Stomach (tissue), 4 donors: Measurements from ENCODE around the gene AGAP1.

Source experiments
- POLR2A ChIP-seq, 4 donors: fragments of 450-650 bp; IDR thresholded peaks; one replicate each; pipeline ENCODE4 v1.6.1; 2016; ENCODE audit warnings: antibody characterized with exemption in 4 of 4, control low read depth in 2 of 4, mild to moderate bottlenecking in 1 of 4, moderate library complexity in 1 of 4
- TF ChIP-seq, protein P1 (sequence below), 7 experiments: fragments of 450-650 bp in 4 of 7; fragments of 200-600 bp in 3 of 7; sonication (generic) in 3 of 7; IDR thresholded peaks; one replicate each; pipeline ENCODE4 v1.5.1; 2016 to 2019; ENCODE audit warnings: antibody characterized with exemption in 7 of 7, control low read depth in 2 of 7, mild to moderate bottlenecking in 1 of 7

DNA sequence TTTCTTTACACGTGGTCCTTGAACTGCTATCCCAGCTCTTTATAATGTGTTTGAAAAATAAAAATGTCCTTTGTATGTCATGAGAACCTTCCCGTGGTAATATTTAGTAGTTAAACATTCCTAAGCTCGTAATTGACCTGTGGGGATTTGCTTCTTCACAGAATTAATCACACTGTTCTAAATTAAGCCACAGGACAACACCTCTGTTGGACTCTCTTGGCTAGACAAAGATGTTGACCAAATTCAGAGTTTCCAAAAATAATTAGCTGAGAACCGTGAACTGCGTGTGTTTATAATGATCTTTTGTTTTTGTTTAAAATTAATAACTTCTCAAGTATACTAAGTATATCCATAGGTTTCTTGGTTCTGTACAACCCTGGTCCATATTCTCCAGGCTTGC is 528.3 kb downstream of the AGAP1 start:
- TF ChIP-seq POLR2A (IDR thresholded peaks at IDR 0.05), result no peak
- TF ChIP-seq, protein P1, sequence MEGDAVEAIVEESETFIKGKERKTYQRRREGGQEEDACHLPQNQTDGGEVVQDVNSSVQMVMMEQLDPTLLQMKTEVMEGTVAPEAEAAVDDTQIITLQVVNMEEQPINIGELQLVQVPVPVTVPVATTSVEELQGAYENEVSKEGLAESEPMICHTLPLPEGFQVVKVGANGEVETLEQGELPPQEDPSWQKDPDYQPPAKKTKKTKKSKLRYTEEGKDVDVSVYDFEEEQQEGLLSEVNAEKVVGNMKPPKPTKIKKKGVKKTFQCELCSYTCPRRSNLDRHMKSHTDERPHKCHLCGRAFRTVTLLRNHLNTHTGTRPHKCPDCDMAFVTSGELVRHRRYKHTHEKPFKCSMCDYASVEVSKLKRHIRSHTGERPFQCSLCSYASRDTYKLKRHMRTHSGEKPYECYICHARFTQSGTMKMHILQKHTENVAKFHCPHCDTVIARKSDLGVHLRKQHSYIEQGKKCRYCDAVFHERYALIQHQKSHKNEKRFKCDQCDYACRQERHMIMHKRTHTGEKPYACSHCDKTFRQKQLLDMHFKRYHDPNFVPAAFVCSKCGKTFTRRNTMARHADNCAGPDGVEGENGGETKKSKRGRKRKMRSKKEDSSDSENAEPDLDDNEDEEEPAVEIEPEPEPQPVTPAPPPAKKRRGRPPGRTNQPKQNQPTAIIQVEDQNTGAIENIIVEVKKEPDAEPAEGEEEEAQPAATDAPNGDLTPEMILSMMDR (IDR thresholded peaks at IDR 0.05), result no peak
